GM21786 (cell line): ENCODE data around the gene EEF2.

Experiments used
- ATAC-seq: cut with Tn5 transposase; IDR thresholded peaks from one replicate; pipeline ENCODE4 v1.9.1; 2021; ENCODE audit not compliant: unreplicated experiment

EEF2 gene

DNA sequence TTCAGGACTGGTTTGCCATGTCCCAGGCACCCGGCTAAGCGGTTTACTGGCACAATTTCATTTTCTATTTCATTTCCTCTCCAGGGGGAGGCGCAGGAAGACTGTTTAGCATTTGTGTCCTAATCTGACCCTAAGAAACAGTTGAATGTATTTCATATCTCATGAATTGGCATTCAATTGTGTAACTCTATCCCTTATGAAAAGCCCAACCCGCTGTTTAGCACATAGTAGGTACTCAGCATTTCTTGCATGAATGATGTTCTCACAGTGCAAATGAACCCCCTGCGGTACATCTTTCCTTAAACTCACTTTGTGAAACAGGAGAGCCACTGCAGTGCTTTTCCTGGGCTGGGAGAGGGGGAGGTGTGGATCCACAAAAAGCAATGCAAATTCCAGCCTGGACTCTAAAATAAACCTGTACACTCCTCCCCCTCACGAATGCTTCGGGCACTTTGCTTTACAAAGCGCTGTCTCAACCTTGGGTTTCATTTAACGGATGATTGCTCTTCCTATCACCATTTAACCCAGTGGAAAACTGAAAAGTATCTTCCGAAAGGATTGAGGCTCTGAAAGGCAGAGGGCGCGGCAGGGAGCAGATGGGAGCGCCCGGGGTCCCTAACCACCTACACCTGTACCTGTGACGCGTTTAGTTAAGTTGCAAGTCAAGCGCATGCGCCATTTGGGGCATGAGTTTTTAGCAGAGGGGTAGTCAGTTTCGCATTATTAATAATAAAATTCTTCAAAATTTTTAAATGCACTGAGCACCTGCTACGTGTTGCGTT lies 1.2 kb upstream of the EEF2 start:
- ATAC-seq = no peak

DNA sequence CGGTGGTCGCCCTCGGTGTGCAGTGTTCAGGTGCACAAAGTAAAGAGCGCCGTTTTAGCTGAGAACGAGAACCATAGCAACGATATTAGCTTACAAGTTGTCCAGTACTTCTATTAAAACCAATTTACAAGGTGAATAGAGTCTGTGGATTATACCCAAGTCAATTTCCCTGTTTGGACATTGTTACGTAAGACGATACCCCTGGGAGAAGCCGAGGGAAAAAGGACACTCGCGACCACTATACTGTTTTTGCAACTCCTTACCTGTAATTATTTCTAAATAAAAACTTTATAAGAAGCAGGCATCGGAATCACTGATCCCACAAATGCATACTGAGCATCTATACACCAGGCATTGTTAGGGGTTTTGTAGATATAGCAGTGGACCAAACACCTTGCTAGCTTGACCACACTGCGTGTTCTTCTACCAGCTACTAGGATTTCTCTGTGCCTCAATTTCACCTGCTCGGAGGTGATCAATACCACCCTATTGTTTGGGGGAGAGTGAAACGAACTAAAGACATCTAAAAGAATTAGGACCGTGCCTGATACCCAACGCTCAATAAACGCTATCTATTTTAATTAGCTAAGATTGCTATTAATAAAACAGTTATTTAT lies 488 bp upstream of the EEF2 start:
- ATAC-seq = no peak

DNA sequence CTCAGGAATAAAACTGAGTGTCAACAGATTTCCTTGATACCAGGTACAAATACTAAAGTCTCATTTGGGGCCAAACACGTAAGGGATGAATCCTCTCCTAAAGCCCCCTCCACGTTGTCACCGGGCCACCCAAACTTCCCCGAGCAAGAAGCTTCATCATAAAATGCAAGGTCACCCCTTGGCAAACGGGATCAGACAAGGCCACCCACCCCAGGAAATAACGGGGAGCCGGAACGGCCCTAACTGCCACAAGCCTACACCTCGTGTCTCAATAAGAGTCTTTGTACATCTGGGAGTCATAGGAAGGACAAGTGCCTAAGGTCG lies 717 bp downstream of the EEF2 start:
- no peak for ATAC-seq

DNA sequence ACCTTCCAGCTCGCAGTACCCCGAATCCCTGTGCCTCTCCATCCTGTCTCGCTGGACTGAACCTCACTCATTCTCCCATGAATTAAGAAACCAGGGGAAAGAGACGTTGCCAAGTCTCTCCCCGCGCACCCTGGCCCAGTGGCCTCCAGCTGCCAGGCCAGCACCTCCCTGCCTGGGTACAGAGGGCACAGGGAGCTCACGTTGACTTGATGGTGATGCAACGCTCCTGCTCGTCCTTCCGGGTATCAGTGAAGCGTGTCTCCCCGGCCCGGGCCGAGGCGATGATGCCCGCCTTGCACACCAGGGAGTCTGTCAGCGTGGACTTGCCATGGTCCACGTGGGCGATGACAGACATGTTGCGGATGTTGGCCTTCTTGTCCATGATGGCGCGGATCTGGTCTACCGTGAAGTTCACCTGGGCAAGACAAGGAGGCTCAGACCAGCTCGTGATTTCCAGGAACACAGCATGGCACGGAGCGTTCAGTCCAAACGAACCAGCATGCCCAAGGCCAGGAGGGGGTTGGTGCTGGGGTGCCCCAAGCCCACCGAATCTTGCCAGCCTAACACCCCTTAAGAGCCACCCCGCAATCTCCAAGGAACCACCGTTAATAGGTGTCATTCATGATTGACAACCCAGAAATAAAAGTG lies 1.2 kb downstream of the EEF2 start:
- no peak for ATAC-seq

DNA sequence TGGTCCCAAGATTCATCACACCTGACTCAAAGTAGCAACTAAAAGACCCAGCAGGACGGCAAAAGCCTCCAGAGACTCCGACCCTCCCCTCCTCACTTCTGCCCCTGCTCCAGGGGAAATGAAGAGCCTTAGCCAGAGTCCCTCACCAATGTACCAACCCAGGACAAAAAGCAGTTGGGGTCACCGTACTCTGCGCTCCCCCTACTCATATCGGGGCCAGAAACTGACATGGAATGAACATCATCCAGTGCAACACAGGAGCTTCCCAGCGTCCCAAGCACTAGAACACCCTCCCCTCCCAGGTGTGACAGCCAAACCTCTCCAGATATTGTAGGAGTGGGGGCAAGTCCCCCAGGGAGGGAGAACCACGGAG lies 1.7 kb downstream of the EEF2 start:
- ATAC-seq = no peak

DNA sequence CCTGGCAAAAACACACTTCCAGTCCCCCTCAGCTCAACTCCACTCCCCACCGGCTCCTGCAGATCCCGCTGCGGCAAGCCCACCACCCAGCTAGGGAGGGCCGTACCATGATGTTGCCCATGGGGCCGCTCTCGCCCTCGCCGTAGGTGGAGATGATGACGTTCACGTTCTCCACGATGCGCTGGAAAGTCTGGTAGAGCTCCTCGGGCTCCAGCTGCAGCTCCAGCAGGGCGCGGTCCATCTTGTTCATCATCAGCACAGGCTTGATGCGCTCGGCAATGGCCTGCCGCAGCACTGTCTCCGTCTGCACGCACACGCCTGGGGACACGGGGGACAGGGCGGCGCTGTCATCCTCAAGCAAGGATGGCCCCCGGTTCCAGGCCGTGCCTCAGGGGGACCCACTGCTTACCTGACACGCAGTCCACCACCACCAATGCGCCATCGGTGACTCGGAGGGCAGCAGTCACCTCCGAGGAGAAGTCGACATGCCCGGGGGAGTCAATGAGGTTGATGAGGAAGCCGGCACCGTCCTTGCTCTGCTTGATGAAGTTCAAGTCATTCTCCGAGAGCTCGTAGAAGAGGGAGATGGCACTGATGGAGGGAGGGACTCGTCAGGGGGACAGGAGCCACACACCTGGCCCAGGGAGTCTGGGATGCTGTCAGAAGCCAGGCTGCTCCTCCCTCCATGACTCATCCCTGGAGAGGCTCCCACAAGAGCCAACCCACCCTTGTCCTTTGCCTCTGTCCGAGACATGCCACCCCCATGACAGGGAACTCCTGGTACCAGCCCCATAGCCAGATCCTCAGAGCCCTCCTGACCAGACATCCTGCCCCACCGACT lies 2.3 kb downstream of the EEF2 start:
- ATAC-seq = no peak

DNA sequence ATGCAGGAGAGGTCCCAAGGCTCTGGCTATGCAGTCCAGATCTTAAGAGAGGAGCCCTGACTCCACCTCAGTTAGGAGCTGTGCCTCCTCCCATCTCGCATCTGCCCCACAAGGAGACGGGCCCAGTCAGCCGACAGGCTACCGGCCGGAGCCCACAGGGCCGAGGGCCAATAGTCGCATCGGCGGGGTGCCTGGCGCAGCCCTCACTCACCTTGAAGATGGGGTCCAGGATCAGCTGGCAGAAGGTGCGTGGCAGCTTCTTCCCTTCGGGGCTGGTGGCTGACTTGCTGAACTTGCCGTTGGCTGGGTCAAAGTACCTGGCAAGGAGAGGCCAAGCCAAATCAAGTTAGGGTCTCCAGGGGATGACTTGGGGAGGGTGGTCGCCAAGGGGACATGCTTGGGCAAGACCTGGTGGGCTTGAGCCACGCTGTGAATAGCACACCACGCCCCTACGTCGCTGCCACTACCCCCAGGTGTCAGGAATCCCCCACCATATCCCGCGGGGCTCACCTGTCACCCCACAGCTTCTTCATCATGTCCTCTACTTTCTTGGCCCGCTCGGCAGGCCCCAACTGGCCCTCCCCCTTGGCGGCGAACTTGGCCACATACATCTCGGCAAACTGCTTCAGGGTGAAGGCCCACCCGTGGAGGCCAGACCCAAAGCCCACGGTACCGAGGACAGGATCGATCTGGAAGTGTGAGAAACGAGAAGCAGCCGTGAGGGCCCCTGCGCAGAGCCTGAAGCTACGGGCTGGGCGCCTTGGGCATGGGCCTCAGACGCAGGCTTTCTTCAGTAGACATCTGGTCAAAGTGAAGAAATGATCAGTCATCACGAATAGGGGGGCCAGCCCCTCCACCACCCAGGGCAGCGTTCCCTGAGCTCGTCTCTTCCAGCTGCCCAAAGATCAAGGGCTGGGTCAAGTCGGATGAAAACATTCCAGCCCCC lies 3.3 kb downstream of the EEF2 start:
- no peak for ATAC-seq

DNA sequence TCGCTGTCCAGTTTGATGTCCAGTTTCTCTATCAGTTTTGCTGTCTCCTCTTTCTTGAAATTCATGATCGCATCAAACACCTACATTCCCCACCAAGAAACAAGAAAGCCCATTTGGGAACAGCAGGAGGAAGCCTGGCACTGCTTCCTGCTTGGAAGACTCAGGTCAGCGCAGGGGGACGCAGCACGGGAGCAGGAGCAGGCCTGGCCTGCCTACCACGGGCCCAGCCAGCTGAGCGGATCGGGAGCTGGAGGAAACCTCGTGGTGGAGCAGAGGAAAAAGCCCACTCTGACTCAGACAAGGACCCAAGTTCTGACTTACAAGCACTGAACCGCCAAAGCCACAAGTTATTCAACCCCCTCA lies 3.9 kb downstream of the EEF2 start:
- no peak for ATAC-seq

DNA sequence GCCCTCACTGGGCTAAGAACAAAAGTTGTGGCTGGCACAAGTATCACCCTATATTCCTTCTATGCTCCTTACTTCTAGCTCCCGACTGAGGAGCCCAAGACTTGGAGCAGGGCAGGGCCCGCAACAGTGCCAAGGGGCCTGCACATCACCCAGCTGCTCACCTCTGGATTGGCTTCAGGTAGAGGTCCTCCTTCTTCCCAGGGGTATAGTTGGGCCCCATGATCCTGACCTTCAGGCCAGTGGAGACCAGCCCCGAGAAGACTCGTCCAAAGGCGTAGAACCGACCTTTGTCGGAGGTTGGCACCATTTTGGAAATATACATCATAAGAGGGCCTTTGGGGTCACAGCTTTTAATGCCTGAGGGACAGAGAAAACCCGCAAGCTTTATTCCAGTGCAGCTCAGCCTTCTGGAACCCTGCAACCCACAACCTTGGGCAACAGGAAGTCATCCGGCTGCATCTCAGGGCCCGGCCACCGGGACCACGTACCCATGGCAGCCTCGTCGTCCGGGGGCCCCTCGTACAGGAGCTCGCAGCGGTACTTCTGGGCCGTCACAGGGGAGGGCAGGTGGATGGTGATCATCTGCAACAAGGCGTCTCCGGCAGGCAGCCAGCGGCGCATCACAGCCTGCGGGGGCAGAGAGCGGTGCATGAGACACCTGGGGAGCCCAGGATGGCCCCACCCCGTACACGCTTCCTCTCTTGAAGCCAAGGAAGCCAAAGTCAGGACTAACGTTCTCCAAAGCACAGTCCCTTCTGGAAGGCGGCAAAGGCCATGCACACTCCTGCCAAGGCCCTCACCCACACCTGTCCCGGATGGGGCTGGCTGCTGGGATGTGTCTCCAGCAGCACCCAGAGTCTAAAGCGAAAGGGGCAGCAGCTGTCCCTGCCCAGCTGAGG lies 4.7 kb downstream of the EEF2 start:
- ATAC-seq = no peak

DNA sequence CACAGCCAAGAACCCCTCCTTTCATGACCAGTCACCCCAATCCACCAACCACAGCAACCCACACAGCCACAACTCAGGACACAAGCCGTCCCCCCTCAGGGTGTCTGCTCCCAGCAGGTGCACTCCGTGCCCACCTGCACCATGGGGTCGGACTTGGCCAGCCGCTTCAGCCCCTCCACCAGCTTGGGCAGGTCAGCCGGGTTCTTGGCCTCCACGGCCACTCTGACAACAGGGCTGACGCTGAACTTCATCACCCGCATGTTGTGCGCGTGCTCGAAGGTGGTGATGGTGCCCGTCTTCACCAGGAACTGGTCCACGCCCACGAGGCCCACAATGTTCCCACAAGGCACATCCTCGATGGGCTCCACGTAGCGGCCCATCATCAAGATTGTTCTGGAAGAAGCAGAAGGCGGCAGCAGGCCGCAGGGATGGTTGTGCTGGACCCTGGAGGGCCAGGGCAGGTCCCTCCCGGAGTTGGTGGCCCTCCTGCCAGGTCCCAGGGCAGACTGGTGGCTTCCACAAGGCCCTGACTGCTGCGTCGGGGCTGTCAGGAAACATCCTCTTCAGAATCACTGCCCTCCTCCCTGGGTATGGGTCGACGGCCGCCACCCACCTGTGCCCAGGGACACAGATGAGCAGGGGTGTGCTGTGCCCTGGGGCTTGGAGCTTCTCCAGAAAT lies 5.5 kb downstream of the EEF2 start:
- ATAC-seq = no peak

DNA sequence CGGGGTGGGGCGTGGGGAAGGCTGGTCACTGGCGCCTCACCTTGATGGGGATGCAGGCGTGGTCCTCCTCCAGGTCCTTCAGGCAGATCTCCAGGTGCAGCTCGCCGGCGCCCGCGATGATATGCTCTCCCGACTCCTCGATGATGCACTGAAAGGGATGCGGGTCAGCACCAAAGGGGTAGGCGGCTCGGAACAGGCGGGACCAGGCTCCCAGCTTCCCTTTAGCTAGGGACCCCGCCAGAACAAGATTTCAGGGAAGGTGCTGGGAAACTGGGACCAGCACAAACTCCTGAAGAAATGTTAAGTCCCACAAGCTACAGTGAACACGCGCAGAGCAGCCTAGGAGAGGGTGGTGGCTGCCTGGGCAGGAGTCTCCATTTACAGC lies 6.0 kb downstream of the EEF2 start:
- ATAC-seq = no peak

DNA sequence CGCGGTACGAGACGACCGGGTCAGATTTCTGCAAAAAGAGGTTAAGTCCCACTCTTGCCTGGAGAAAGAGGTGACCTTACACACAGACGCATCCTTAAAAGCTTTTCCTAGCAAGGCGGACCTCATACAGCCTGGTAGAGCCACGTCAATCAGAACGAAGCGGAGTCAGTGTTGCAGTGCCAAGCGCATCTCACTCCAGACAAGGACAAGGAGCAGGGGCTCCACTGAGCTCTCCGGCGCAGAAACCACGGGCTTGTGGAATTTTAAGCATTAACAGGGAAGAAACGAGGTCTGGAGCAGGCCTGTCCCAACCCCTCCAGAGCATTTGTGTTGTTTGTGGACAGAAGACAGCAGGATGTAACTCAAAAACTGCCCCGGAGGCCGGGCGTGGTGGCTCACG lies 7.1 kb downstream of the EEF2 start:
- ATAC-seq = no peak

DNA sequence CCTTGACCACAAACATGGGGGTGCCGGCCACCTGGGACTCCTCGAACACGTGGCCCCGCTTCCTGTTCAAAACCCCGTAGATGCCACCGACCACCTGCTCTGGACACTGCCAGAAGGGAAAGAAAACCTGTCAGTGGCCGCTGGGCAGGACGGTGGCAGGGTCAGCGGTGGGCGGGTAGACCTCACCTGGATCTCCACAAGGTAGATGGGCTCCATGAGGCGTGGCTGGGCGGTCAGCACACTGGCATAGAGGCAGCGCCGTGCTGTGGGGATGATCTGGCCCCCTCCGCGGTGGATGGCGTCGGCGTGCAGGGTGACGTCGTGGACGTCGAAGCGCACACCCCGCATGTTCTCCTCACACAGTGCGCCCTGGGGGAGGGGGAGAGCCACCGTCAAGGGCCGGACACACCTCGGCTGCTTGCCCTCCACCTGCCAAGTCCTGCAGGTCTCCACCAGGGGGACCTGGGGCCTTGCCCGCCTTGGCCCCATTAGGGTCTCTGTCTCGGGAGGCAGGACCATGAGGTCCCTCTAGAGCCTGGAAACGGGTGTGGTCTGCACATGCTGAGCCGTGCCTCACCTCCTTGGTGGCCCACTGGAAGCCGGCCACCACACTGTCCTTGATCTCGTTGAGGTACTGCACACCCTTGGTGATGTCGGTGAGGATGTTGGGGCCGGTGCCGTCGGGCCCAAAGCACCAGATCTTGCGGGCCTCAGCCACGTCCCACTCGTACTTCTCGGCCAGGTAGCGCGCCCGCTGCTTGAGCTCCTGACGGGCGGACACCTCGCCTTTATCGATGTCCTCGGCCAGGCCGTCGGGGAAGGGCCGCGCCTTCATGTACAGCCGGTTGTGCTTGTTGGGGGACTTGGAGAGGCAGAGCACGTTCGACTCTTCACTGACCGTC lies 7.8 kb downstream of the EEF2 start:
- no peak for ATAC-seq

DNA sequence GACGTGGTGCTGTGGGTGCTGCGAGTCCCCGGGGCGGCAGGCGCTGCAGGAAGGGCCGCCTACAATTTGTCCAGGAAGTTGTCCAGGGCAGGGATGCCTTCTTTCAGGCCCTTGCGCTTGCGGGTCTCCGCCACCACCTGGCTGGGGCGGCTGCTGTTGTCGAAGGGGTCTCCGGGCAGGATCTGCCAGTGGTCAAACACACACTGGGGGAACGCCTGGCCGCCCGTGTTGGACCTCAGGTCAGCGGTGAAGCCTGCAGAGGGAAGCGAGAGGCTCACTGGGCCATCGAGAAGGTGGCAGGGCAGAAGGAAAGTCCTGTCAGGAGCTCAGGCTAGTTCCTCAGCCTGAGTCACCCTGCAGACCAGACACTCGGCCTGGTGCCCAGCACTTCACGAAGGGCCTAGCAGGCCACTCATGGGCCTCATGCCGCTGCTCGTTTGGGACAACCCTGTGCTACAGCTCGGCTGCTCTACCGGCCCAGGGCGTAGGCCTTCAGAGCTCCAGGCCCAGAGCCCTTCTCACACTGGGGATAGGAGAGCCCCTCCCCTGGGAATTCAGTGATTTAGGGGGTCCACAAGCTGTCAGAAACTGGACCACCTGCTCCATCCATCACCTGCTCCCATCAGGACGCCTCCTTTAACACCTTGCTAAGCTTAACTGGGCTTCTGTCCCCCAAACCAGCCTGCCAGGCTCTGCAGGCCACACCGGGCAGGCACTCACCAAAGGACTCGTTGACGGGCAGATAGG lies 8.6 kb downstream of the EEF2 start:
- no peak for ATAC-seq

DNA sequence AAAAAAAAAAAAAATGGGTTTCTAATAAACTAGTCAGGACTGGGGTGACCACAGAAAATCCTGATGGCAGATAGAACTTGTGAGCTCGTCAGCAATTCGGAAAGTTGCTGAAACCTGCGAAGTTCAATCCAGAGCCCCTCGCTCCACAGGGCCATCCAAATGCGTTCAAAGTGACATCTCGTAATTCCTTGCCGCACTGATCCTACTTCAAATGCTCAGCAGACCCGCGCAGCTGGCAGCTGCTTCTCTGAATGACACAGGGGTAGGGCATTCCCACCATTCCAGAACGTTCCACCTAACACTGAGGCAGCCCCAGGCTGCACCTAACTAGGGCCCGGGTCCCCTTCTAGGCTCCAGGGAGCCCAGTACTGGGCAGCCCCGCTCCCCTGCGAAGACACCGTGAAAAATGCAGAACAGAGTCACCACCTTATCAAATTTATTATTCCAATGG lies 9.6 kb downstream of the EEF2 start:
- ATAC-seq = no peak

DNA sequence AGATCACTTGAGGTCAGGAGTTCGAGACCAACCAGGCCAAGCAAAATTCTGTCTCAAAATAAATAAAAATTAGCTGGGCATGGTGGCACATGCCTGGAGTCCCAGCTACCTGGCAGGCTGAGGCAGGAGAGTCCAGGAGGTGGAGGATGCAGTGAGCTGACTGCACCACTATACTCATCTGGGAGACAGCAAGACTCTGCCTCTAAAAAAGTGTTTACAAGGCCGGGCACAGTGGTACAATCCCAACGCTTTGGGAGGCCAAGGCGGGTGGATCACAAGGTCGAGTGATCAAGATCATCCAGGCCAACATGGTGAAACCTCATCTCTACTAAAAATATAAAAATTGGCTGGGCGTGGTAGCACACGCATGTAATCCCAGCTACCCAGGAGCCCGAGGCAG lies 10.1 kb downstream of the EEF2 start:
- ATAC-seq = no peak
